Measurements from ENCODE around the gene DIRAS1.

GRCh38 chr19:2735374-2735773 is 14.2 kb upstream of the DIRAS1 start:
- TF ChIP-seq CTCF (IDR thresholded peaks at IDR 0.05; ENCODE audit: low read depth, low read length) (no peak), EZH2phosphoT487 (IDR thresholded peaks at IDR 0.05; ENCODE audit: low read depth) (no peak)

Data from OCI-LY3 (cell line).